Stimulated activated CD8-positive, alpha-beta memory T cell treated with anti-CD3 and anti-CD28 coated beads, Interleukin-15, amount 100 ng/mL, for 1 hour (primary cell): ENCODE measurements around the gene GFOD1.

ENCODE experiments used
- DNase-seq: peaks from one replicate; pipeline ENCODE4 v3.0.0-alpha.2; 2020; ENCODE audit warnings: low read depth

GFOD1 gene

GRCh38 chr6:13423252-13423651, 64.1 kb downstream of the GFOD1 start:
- DNase-seq = no peak

- no peak for DNase-seq
These were observed 64.6 kb downstream of the GFOD1 start for GRCh38 chr6:13422681-13423221.

GRCh38 chr6:13421425-13422059, 65.9 kb downstream of the GFOD1 start:
- DNase-seq = no peak

GRCh38 chr6:13420269-13420668, 67.1 kb downstream of the GFOD1 start:
- no peak for DNase-seq

- DNase-seq = no peak
These were observed 67.8 kb downstream of the GFOD1 start for GRCh38 chr6:13419422-13420195.

- DNase-seq = no peak
These were observed 68.6 kb downstream of the GFOD1 start for GRCh38 chr6:13418844-13419243.

- no peak for DNase-seq
These were observed 69.4 kb downstream of the GFOD1 start for GRCh38 chr6:13417954-13418353.

- DNase-seq = no peak
These were observed 70.0 kb downstream of the GFOD1 start for GRCh38 chr6:13417431-13417830.

GRCh38 chr6:13415283-13415682, 72.1 kb downstream of the GFOD1 start:
- no peak for DNase-seq

GRCh38 chr6:13413900-13414555, 73.4 kb downstream of the GFOD1 start:
- DNase-seq = no peak

- no peak for DNase-seq
These were observed 73.9 kb downstream of the GFOD1 start for GRCh38 chr6:13413466-13413862.

- no peak for DNase-seq
These were observed 74.5 kb downstream of the GFOD1 start for GRCh38 chr6:13412639-13413465.

GRCh38 chr6:13412211-13412610, 75.2 kb downstream of the GFOD1 start:
- DNase-seq = no peak

GRCh38 chr6:13411484-13411883, 75.9 kb downstream of the GFOD1 start:
- DNase-seq = no peak

GRCh38 chr6:13409991-13410390, 77.4 kb downstream of the GFOD1 start:
- no peak for DNase-seq

- no peak for DNase-seq
These were observed 79.4 kb downstream of the GFOD1 start for GRCh38 chr6:13407709-13408695.

- DNase-seq = no peak
These were observed 80.1 kb downstream of the GFOD1 start for GRCh38 chr6:13407368-13407708.

- DNase-seq = no peak
These were observed 80.6 kb downstream of the GFOD1 start for GRCh38 chr6:13406781-13407180.

GRCh38 chr6:13405961-13406477, 81.4 kb downstream of the GFOD1 start:
- DNase-seq = no peak

GRCh38 chr6:13404892-13405254, 82.5 kb downstream of the GFOD1 start:
- DNase-seq = no peak
